Measurements from ENCODE around the gene MIB2.

DNA sequence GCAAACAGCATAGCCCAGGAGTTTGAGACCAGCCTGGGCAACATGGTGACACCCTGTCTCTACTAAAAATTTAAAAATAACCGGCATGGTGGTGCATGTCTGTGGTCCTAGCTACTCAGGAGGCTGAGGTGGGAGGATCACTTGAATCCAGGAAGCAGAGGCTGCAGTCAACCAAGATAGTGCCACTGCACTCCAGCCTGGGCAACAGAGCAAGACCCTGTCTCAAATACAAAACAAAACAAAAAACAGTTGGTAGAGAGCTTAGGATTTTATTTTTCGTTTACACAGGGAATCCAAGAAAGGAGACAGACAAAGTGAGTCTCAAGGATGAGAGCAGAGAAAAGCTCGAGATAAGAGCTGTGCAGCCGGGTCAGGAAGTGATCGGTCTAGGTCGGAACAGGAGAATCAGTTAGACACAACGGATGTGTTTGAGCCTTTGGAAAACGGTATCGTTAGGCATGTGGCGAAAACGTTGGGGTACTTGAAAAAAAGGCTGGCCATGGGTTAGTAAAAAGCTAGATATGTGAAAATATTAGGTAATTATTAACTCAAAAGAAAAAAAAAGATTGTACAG is 1.7 kb upstream of the MIB2 start:
- TF ChIP-seq POLR2AphosphoS5 (IDR thresholded peaks at IDR 0.05; ENCODE audit: low read depth, low read length) = no peak
- TF ChIP-seq POLR2A (IDR thresholded peaks at IDR 0.05; ENCODE audit: low read depth, low read length) = no peak
- no peak for TF ChIP-seq SPI1 (IDR thresholded peaks at IDR 0.05; ENCODE audit: low read depth, low read length)
- TF ChIP-seq TAF1 (IDR thresholded peaks at IDR 0.05; ENCODE audit: low read depth, low read length) = no peak
- TF ChIP-seq POU2F2 (IDR thresholded peaks at IDR 0.05; ENCODE audit: low read depth, low read length) = no peak

Data from GM12891 (cell line).